Psoas muscle (tissue), 8 donors: ENCODE results near the gene MROH7. TPM values are rescaled to one million over a fixed set of nuclear protein-coding genes. Genes with fewer than 3 reads are reported as not detected.

ENCODE experiments used
- ATAC-seq, 4 donors: fragments of 200-7000 bp; cut with Tn5 transposase; one replicate each; pipeline ENCODE4 v1.9.1; 2020; ENCODE audit warnings: moderate library complexity in 3 of 4, mild to moderate bottlenecking in 2 of 4
- DNase-seq, 2 donors: peaks; one replicate each; pipeline ENCODE4 v3.0.0-alpha.2; 2020
- H3K27ac ChIP-seq: fragments of 200-600 bp; one replicate; pipeline ENCODE4 v1.8.0; 2022
- H3K27me3 ChIP-seq, 3 donors: fragments of 200-600 bp in 1 of 3; one replicate each; pipeline versions ENCODE4 v1.6.1 to v1.8.0; 2013 to 2022; ENCODE audit warnings: low read length in 2 of 3, mild to moderate bottlenecking in 2 of 3, moderate library complexity in 1 of 3; ENCODE audit not compliant: insufficient read depth in 3 of 3
- H3K36me3 ChIP-seq, 2 donors: fragments of 200-600 bp in 1 of 2; one replicate each; pipeline versions ENCODE4 v1.6.1 to v1.8.0; 2013 to 2022; ENCODE audit warnings: low read depth in 1 of 2, mild to moderate bottlenecking in 1 of 2, moderate library complexity in 1 of 2; ENCODE audit not compliant: insufficient read depth in 1 of 2
- H3K4me1 ChIP-seq: fragments of 200-600 bp; one replicate; pipeline ENCODE4 v1.8.0; 2022
- H3K4me3 ChIP-seq: fragments of 200-600 bp; one replicate; pipeline ENCODE4 v1.8.0; 2022; ENCODE audit warnings: mild to moderate bottlenecking
- H3K9me3 ChIP-seq: fragments of 200-600 bp; one replicate; pipeline ENCODE4 v1.8.0; 2022
- WGBS, 3 donors: extraction: QIAGEN DNeasy Blood & Tissue Kit; methylation state at CpG; one replicate each; pipeline versions ENCODE4 v1.1.6 to v1.1.7; 2013; 5-methylcytosine and 5-hydroxymethylcytosine counted together
- intact Hi-C, 2 donors: fragments of 100-400 bp; cut with DNase I; formaldehyde crosslinking; loops; one replicate each; pipeline versions ENCODE4 v1.11.0 to v1.14.2; 2022
- polyA plus RNA-seq, 3 donors: library from polyadenylated mRNA; stranded (reverse); fragments of 200-250 nt; gene quantifications; one replicate each; pipeline ENCODE4 v1.2.3, GENCODE V29; 2013
- total RNA-seq, 4 donors: library from RNA; stranded (reverse); fragmentation: NEBNext Ultra II Directional in 2 of 4; extraction: Animal tissue kit (Norgen Biotek cat#: 25700) in 2 of 4; gene quantifications; one replicate each; pipeline versions ENCODE4 v1.2.1 to v1.2.4, GENCODE V29; 2021 to 2023
- TF ChIP-seq, protein P1 (sequence below): fragments of 200-600 bp; IDR thresholded peaks from one replicate; pipeline ENCODE4 v1.8.0; 2022; ENCODE audit warnings: antibody characterized with exemption
- donor health status: healthy with polysubstance abuse.
- donor health status: DM: no; HTN: no; CAD: no; lungs with moderate emphysema.
- donor health status: Bipolar disorder and iron deficiency.
- donor health status: healthy.
- donor health status: DM: yes; HTN: yes; CAD: no.
- donor health status: DM: no; HTN: no; CAD: no.
- donor health status: DM: no; HTN: no; CAD: no.
- donor health status: DM: yes; HTN: yes; CAD: no.

Gene MROH7
- total and polyA plus RNA-seq, 7 donors = 0.05 to 7.0 (median 1.1) TPM

DNA sequence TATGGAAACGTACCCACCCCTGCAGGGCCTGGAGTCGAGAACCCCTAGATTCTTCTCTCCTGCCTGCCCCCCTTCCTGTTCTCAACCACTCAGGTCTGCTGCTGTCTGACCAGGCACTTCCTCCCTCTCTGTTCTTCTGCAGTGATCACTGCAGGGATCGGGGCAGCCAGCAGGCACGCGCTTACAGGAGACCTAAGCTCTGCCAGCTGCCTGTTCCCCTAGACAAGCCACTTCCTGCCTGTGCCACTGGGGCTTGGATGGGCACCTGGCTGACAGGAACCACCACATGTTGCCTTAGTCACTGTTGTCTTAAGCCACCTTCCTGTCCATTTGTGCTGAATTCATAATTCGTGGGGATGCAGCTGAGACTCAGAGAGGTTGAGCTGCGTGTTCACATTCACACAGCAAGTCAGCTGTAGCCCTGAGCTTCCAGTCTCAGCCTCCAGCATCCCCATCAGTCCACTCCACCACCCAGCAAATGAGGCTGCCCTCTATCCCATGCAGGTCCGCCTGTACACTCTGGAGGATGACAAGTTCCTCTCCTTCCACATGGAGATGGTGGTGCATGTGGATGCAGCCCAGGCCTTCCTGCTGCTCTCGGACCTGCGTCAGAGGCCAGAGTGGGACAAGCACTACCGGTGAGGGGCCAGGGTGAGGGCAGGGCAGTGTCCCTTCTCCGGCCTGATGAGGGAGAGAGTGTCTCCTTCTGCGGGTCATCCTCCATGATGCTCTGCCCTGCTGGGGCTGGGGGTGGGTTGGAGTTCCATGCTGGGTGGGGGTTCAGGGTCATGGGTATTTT is 36.8 kb upstream of the MROH7 start:
- H3K36me3 ChIP-seq = peaks cover 0 to 87% of the 10 kb centered on the region in 2 donors
- no peak for ATAC-seq
- DNase-seq = peak in 1 of 2 donors; percentile 38
- no peaks in the 10 kb centered on the region for H3K4me1 ChIP-seq
- WGBS, 3 donors = 86 to 91% (median 89%) methylated on average over 13 of the region's 13 CpGs
- TF ChIP-seq, protein P1, sequence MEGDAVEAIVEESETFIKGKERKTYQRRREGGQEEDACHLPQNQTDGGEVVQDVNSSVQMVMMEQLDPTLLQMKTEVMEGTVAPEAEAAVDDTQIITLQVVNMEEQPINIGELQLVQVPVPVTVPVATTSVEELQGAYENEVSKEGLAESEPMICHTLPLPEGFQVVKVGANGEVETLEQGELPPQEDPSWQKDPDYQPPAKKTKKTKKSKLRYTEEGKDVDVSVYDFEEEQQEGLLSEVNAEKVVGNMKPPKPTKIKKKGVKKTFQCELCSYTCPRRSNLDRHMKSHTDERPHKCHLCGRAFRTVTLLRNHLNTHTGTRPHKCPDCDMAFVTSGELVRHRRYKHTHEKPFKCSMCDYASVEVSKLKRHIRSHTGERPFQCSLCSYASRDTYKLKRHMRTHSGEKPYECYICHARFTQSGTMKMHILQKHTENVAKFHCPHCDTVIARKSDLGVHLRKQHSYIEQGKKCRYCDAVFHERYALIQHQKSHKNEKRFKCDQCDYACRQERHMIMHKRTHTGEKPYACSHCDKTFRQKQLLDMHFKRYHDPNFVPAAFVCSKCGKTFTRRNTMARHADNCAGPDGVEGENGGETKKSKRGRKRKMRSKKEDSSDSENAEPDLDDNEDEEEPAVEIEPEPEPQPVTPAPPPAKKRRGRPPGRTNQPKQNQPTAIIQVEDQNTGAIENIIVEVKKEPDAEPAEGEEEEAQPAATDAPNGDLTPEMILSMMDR = no peak
- H3K27me3 ChIP-seq = no peaks in the 10 kb centered on the region
- H3K9me3 ChIP-seq = no peaks in the 10 kb centered on the region
- intact Hi-C loops = no loop called here
- no peak overlapping the region for H3K4me3 ChIP-seq
- no peak overlapping the region for H3K27ac ChIP-seq

DNA sequence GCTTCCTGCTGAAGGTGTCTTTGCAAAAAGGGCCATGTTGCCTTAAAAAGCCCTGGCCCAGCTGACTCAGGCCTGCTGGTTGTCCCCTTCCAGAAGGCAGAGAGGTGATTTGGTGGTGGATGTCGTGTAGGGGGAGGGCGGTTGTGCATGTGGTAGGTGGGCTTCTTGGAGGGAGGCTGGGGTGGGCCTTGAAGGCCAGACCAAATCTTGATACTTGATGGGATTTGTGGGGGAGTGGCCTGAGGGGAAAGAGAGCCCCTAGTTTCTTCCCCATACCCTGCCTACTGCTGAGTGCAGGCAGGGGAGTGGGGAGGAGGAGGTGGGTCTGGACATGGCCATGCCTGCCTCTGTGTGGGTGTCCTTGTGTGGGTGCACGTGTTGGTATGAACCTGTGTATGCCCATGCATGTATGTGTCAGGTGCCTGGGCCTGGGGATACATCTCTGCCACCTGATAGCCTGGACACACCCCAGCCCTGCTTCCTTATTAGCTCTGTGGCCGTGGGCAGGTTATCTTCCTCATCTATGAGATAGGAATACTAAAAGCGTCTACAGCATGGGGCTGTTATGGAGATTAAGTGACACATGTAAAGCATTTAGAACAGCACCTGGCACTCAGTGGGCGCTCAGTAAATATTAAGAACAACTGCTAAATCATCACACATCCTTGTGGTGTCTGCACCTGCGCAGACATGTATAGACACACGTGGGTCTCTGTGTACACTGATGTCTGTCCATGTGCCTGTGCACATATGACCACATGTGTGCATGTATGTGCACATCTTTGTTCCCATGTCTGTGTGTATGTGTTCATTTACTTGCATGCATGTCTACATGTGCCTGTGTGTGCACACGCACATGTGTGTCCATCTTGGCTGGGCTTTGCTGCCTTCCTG is 35.2 kb upstream of the MROH7 start:
- Histone ChIP-seq H3K36me3 (peaks cover 0 to 75% of the 10 kb centered on the region in 2 donors), H3K9me3 (no peaks in the 10 kb centered on the region), H3K4me1 (no peaks in the 10 kb centered on the region), H3K27ac (no peak overlapping the region), H3K27me3 (no peaks in the 10 kb centered on the region), H3K4me3 (no peak overlapping the region)
- ATAC-seq (no peak), DNase-seq (no peak)
- intact Hi-C loops = no loop called here
- 86 to 92% (median 92%) methylated on average over 9 of the region's 9 CpGs for WGBS, 3 donors
- TF ChIP-seq, protein P1 = no peak

DNA sequence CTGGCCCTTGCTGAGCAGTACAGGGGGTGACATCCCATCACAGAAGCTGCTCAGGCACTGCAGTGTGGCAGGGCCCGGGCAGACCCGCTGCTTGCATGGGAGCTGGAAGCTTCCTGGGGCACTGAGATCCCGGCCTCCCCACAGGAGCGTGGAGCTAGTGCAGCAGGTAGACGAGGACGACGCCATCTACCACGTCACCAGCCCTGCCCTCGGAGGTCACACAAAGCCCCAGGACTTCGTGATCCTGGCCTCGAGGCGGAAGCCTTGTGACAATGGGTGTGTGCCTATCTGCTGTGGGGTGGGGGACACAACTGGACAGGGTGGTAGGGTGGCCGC is 34.6 kb upstream of the MROH7 start:
- intact Hi-C loops = no loop called here
- Histone ChIP-seq H3K27me3 (no peaks in the 10 kb centered on the region), H3K27ac (no peak overlapping the region), H3K4me3 (no peak overlapping the region), H3K4me1 (no peaks in the 10 kb centered on the region), H3K36me3 (peaks cover 0 to 69% of the 10 kb centered on the region in 2 donors), H3K9me3 (no peaks in the 10 kb centered on the region)
- TF ChIP-seq, protein P1 = no peak
- DNase-seq = no peak
- ATAC-seq = no peak
- WGBS, 3 donors = 95 to 98% (median 97%) methylated on average over 13 of the region's 13 CpGs

GRCh38 chr1:54607821-54608565 is 33.6 kb upstream of the MROH7 start:
- ATAC-seq (no peak), DNase-seq (no peak)
- TF ChIP-seq, protein P1 = no peak
- 87 to 91% (median 90%) methylated on average over 19 of the region's 19 CpGs for WGBS, 3 donors
- peaks cover 0 to 59% of the 10 kb centered on the region in 2 donors for H3K36me3 ChIP-seq
- no peak overlapping the region for H3K27ac ChIP-seq
- no peaks in the 10 kb centered on the region for H3K9me3 ChIP-seq
- no peaks in the 10 kb centered on the region for H3K4me1 ChIP-seq
- no peak overlapping the region for H3K4me3 ChIP-seq
- H3K27me3 ChIP-seq = no peaks in the 10 kb centered on the region
- intact Hi-C loops = no loop called here
